ENCODE data around the gene NRBF2. TPM values are rescaled to one million over a fixed set of nuclear protein-coding genes. Genes with fewer than 3 reads are reported as not detected.
A peak's percentile ranks its signal among the peaks of the same experiment; 100 is the strongest.

The NRBF2 gene
- polyA plus RNA-seq, 10 donors: 14.8 to 19.7 (median 16.4) TPM

GRCh38 chr10:63156236-63156635, 23.1 kb downstream of the NRBF2 start:
- DNase-seq: no peak

- DNase-seq: peak; percentile 78 to 88 (median 86)
These were observed 24.9 kb downstream of the NRBF2 start for GRCh38 chr10:63157845-63158624.

- DNase-seq: no peak
These were observed 28.5 kb downstream of the NRBF2 start for GRCh38 chr10:63161592-63161991.

GRCh38 chr10:63164166-63164623, 31.1 kb downstream of the NRBF2 start:
- DNase-seq: peak in 1 of 3 donors; percentile 51

- DNase-seq: no peak
These were observed 32.1 kb downstream of the NRBF2 start for GRCh38 chr10:63165249-63165648.

GRCh38 chr10:63166742-63167258, 33.7 kb downstream of the NRBF2 start:
- peak; percentile 64 to 81 (median 70) for DNase-seq

GRCh38 chr10:63168821-63169462, 35.8 kb downstream of the NRBF2 start:
- no peak for DNase-seq

GRCh38 chr10:63169624-63170023, 36.5 kb downstream of the NRBF2 start:
- DNase-seq: no peak

- DNase-seq: peak in 1 of 3 donors; percentile 33
These were observed 38.2 kb downstream of the NRBF2 start for GRCh38 chr10:63171255-63171855.

- no peak for DNase-seq
These were observed 38.8 kb downstream of the NRBF2 start for GRCh38 chr10:63171926-63172325.

- DNase-seq: no peak
These were observed 40.5 kb downstream of the NRBF2 start for GRCh38 chr10:63173468-63174232.

GRCh38 chr10:63175534-63175933, 42.4 kb downstream of the NRBF2 start:
- DNase-seq: no peak

GRCh38 chr10:63192826-63193225, 59.7 kb downstream of the NRBF2 start:
- DNase-seq: no peak

GRCh38 chr10:63197344-63198092, 64.4 kb downstream of the NRBF2 start:
- DNase-seq: peak; percentile 58 to 86 (median 78)

GRCh38 chr10:63199716-63200115, 66.6 kb downstream of the NRBF2 start:
- DNase-seq: no peak

GRCh38 chr10:63200431-63200830, 67.3 kb downstream of the NRBF2 start:
- DNase-seq: no peak

GRCh38 chr10:63201118-63201517, 68.0 kb downstream of the NRBF2 start:
- no peak for DNase-seq

Data from muscle of back (tissue), 11 donors.